GM20000 (cell line): Measurements from ENCODE around the gene PHLDA2.

ENCODE experiments used
- DNase-seq: peaks from one replicate; pipeline ENCODE4 v3.0.0; 2012; ENCODE audit warnings: low spot score
- TF ChIP-seq, protein P1 (sequence below): IDR thresholded peaks from 2 replicates; pipeline ENCODE4 v1.5.1; 2012; ENCODE audit warnings: mild to moderate bottlenecking, control low read depth; ENCODE audit errors: extremely low read depth, missing control alignments

The PHLDA2 gene

DNA sequence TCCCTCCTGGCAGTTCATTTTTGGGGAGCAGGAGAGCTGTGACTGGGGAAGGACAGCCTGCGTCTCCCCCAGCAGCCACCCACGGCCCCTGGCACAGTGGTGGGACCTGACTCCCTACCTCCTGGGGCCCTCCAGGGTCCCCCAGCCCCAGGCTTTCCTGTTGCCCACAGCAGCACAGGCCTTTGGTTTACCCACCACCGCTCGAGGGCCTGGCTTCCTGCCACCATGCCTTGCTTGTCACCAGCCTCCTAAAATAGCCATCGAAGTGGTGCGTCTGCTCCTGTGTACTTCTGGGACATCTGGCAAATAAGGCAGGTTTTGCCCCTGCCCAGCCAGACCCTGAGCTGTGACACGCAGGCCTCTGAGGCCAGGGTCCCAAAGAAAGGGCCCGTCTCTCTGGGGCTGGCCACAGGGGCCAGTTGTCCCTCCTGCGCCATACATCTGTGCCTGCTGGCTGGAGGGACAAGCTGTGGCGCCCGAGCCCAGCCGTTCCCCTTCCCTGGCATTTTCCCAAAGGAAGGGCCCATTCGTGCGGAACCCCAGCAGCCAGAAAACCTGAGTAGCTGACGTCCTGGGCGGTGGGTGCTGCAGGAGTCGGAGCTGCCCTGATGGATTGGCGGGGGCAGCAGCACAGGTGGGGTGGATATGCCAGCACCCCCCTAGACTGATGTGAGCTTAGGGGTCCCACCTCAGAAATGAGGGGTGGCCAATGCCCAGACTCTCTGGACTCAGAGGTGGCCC lies 14.6 kb downstream of the PHLDA2 start:
- DNase-seq: no peak
- TF ChIP-seq, protein P1, sequence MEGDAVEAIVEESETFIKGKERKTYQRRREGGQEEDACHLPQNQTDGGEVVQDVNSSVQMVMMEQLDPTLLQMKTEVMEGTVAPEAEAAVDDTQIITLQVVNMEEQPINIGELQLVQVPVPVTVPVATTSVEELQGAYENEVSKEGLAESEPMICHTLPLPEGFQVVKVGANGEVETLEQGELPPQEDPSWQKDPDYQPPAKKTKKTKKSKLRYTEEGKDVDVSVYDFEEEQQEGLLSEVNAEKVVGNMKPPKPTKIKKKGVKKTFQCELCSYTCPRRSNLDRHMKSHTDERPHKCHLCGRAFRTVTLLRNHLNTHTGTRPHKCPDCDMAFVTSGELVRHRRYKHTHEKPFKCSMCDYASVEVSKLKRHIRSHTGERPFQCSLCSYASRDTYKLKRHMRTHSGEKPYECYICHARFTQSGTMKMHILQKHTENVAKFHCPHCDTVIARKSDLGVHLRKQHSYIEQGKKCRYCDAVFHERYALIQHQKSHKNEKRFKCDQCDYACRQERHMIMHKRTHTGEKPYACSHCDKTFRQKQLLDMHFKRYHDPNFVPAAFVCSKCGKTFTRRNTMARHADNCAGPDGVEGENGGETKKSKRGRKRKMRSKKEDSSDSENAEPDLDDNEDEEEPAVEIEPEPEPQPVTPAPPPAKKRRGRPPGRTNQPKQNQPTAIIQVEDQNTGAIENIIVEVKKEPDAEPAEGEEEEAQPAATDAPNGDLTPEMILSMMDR: no peak

DNA sequence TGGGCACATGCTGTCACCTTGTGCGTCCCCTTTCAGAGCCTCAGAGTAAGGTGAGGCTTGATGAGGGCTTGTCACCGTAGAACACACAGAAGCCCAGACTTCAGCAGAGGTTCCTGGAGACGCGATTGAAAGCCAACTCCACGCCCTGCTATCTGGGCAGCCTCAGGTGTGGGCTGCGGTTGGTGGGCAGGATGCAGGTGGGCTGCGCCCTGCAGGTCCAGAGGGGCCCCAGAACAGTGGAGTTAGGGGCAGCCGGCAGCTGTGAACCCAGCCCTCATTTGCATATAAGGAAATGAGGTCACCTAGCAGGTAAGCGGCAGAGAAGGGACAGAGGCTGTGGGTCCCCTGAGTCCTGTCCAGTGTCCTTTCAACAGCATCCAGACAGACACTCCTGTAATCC lies 15.4 kb downstream of the PHLDA2 start:
- TF ChIP-seq, protein P1: no peak
- no peak for DNase-seq

DNA sequence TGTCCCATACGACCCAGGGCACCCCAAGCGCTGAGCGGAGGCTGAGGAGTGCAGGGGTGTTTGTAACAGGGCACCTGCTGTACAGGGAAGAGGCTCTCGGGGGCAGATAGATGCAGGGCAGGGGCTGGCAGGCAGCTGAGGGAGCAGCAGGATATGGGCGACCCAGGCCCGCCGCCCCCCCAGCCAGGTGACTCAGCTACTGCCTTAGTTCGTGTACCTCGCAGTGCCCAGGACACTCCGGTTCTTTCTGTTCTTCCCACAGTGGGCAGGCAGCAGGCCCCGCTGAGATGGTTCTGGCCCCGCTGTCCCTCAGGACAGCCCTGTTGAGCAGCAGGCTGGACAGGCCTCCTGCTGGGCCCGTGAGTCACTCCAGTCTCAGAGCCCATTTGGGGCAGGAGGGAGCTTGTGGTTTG lies 16.2 kb downstream of the PHLDA2 start:
- DNase-seq: no peak
- TF ChIP-seq, protein P1: no peak

DNA sequence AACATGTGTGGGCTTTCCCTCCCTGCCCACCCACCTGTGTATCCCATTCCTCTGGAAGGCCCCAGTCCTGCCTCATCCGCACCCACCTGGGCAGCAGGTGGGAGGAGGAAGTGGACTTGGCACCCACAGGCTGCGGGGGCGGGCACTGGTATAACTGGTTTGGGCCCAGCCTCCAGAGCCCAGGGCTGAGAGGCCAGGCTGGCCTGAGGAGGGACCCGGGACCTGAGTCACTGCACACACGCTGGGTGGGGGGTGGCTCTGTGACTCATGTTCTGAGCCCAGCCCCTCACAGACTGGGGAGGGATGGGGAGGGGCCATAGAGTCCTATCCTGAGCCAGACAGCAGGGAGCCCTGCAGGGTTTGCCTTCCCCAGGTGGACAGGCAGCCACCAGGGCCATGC lies 16.7 kb downstream of the PHLDA2 start:
- no peak for DNase-seq
- TF ChIP-seq, protein P1: no peak

DNA sequence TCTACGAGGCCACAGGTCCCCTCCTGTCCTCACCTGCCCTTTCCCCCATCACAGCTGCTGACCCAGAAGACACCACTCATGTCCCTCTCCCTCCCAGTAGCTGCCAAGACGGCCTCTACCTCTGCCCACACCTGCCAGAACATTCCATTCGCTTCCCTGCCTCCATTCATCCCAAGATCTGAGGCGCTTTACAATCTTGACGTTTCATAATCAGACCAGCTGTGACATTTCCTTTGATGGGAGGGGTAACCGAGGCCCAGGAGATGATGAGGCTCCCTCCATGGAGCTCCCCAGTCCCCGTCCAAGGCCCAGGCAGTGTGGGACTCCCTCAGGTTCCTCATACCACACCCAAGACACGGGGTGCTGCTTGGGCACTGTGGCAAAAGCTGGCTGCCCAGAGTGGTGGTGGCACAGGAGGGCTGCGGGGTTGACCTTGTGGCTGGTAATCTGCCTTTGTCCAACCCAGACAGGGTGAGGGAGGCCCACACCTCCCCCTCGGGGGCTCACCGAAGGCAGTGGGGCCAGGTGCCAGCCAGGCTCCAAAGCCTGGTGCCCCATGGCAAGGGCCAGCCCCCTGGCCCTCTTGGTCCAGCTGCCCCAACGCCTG lies 17.3 kb downstream of the PHLDA2 start:
- no peak for DNase-seq
- TF ChIP-seq, protein P1: no peak

DNA sequence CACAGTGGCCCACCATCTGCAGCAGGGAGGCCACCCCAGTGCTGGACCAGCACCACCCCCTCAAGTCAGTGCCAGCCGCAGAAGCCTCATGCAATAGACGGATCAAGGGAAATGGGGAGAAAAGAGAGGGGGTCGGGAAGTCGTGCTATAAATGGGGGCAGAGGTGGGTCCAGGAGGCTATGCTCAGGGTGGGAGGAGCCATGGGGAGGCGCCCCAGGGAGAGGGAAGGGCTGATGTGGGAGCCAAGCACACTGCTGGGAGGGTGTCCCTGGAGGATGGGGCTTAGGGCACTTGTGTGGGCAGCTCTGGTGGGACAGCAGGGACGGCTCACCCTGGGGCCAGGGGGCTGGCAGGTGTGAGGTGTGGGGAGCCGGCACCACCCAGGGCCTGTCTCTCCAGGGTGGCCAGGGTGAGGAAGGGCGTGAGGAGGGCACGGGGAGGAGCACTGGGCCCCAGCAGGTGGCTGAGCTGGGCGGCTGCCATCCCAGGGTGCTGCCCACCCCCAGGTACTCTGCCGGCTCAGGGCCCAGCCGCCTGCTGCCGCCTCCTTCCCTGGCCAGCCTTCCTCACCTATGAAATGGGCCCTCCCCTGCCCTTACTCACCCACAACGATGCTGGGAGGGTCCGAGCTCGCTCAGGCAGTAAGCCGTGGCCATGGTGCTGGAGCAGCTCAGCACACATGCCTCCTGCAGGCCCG lies 18.0 kb downstream of the PHLDA2 start:
- peak; percentile 41 for DNase-seq
- TF ChIP-seq, protein P1: no peak

DNA sequence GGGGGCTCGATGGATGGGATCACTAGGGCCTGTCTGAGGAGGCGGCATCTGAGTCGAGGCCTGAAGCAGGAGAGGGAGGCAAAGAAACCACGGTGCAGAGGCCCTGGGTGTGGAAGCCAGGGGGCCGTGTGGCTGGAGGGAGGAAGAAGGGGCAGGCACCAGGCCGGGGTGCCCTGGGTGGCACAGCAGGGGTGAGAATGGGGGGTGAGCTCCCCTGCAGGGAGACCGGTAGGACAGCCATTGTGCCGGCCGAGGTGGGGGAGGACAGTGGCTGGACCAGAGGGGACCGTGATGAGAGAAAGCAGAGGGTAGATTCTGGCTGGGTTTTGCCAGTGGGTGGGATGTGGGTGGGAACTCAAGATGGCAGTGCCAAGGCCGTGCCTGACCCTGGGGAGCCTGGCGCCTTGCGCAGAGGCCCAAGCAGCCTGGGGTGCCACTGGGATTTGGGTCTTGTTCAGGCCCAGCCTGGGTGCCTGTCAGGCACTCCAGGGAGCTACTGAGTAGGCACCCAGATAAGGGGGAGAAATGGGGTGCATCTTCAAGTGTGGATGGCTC lies 18.7 kb downstream of the PHLDA2 start:
- TF ChIP-seq, protein P1: no peak
- DNase-seq: peak; percentile 45
